Tibial nerve (tissue), 4 donors: ENCODE data around the gene RUNX2. TPM values are rescaled to one million over a fixed set of nuclear protein-coding genes. Genes with fewer than 3 reads are reported as not detected.

Experiments used
- DNase-seq, 2 donors: peaks; one replicate each; pipeline ENCODE4 v3.0.0-alpha.2; 2019; ENCODE audit warnings: low spot score in 2 of 2
- H3K27ac ChIP-seq, 4 donors: fragments of 200-600 bp; sonication (generic) in 3 of 4; one replicate each; pipeline ENCODE4 v1.5.1; 2017 to 2019; ENCODE audit warnings: mild to moderate bottlenecking in 1 of 4
- H3K27me3 ChIP-seq, 2 donors: fragments of 200-600 bp; sonication (generic) in 1 of 2; one replicate each; pipeline versions ENCODE4 v1.5.1 to v1.6.0; 2017 to 2019
- H3K36me3 ChIP-seq, 3 donors: fragments of 200-600 bp; sonication (generic); one replicate each; pipeline ENCODE4 v1.5.1; 2018 to 2019
- H3K4me1 ChIP-seq, 4 donors: fragments of 200-600 bp; sonication (generic) in 3 of 4; one replicate each; pipeline ENCODE4 v1.5.1; 2017 to 2019
- H3K4me3 ChIP-seq, 4 donors: fragments of 200-600 bp; sonication (generic) in 3 of 4; one replicate each; pipeline ENCODE4 v1.5.1; 2017 to 2019; ENCODE audit warnings: mild to moderate bottlenecking in 1 of 4, moderate library complexity in 1 of 4
- H3K9me3 ChIP-seq, 4 donors: fragments of 200-600 bp; sonication (generic) in 3 of 4; one replicate each; pipeline ENCODE4 v1.5.1; 2017 to 2019
- EP300 ChIP-seq, 2 donors: sonication (generic); formaldehyde crosslinking; IDR thresholded peaks; one replicate each; pipeline ENCODE4 v1.6.1; 2017; ENCODE audit warnings: antibody characterized with exemption in 2 of 2, mild to moderate bottlenecking in 1 of 2
- POLR2A ChIP-seq, 2 donors: fragments of 450-650 bp; IDR thresholded peaks; one replicate each; pipeline ENCODE4 v1.6.1; 2017; ENCODE audit warnings: antibody characterized with exemption in 2 of 2, mild to moderate bottlenecking in 2 of 2, moderate library complexity in 2 of 2
- WGBS, 2 donors: methylation state at CpG; one replicate each; pipeline ENCODE4 v1.1.5; 2018; 5-methylcytosine and 5-hydroxymethylcytosine counted together
- total RNA-seq, 4 donors: library from RNA; depleted of rRNA; stranded (reverse); fragments of >200 nt; gene quantifications; one replicate each; pipeline ENCODE4 v1.1.0, GENCODE V29; 2016
- TF ChIP-seq, protein P1 (sequence below), 5 experiments: fragments of 200-600 bp in 3 of 5; fragments of 450-650 bp in 2 of 5; sonication (generic) in 3 of 5; IDR thresholded peaks; one replicate each; pipeline ENCODE4 v1.5.1; 2016 to 2019; ENCODE audit warnings: antibody characterized with exemption in 5 of 5, mild to moderate bottlenecking in 3 of 5, moderate library complexity in 2 of 5

The RUNX2 gene
- total RNA-seq, 4 donors from 2014 or later, result 6.3 to 12.3 (median 7.8) TPM

DNA sequence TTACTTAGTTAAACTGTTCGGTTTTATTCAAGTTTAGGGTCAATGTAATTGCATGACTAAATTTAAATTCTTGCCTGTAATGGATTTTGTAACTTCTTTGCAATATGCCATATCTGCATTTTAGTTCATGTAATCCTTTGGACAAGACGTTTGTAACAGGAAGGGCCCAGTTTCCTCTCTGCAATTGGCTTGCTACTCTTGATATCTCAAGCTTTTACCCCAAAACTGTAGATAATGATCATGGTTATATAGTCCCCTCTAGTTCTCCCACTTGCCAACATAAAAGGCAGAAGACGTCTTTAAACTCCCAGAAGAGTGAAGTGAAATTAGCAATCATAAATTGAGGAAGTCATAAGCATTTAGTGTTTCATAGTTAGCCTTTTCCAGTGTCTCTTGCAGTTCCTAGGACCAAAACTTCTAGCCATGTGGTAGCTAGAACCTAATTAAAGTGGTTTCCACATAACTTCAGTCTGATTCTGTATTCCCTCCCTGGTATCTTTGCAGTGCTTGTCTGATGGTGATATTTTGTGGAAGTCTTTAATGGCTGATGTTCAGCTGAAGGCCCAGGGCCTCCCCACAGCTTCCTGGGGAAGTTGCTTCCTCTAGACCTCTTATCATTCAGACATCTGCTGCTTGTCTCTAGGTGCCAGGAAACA is 167.4 kb downstream of the RUNX2 start:
- DNase-seq, result no peak
- WGBS, 2 donors, result 75 to 81% methylated on average over 3 of the region's 3 CpGs
- TF ChIP-seq, protein P1, sequence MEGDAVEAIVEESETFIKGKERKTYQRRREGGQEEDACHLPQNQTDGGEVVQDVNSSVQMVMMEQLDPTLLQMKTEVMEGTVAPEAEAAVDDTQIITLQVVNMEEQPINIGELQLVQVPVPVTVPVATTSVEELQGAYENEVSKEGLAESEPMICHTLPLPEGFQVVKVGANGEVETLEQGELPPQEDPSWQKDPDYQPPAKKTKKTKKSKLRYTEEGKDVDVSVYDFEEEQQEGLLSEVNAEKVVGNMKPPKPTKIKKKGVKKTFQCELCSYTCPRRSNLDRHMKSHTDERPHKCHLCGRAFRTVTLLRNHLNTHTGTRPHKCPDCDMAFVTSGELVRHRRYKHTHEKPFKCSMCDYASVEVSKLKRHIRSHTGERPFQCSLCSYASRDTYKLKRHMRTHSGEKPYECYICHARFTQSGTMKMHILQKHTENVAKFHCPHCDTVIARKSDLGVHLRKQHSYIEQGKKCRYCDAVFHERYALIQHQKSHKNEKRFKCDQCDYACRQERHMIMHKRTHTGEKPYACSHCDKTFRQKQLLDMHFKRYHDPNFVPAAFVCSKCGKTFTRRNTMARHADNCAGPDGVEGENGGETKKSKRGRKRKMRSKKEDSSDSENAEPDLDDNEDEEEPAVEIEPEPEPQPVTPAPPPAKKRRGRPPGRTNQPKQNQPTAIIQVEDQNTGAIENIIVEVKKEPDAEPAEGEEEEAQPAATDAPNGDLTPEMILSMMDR (IDR thresholded peaks at IDR 0.05), result no peak
- TF ChIP-seq POLR2A (IDR thresholded peaks at IDR 0.05) (no peak), EP300 (IDR thresholded peaks at IDR 0.05) (no peak)
- Histone ChIP-seq H3K4me1 (no peaks in the 10 kb centered on the region), H3K4me3 (no peak overlapping the region), H3K27me3 (no peaks in the 10 kb centered on the region), H3K9me3 (no peaks in the 10 kb centered on the region), H3K27ac (no peak overlapping the region), H3K36me3 (peaks cover 0 to 5% (median 0%) of the 10 kb centered on the region in 3 donors)

- WGBS, 2 donors, result 79 to 90% methylated on average over 6 of the region's 6 CpGs
- DNase-seq, result no peak
- Histone ChIP-seq H3K4me3 (no peak overlapping the region), H3K36me3 (peaks cover 0 to 5% (median 0%) of the 10 kb centered on the region in 3 donors), H3K27me3 (no peaks in the 10 kb centered on the region), H3K4me1 (no peaks in the 10 kb centered on the region), H3K27ac (no peak overlapping the region), H3K9me3 (no peaks in the 10 kb centered on the region)
- no peak for TF ChIP-seq EP300 (IDR thresholded peaks at IDR 0.05)
- no peak for TF ChIP-seq POLR2A (IDR thresholded peaks at IDR 0.05)
- TF ChIP-seq, protein P1 (IDR thresholded peaks at IDR 0.05), result no peak
Measured at GRCh38 chr6:45496085-45496433, 167.9 kb downstream of the RUNX2 start.

DNA sequence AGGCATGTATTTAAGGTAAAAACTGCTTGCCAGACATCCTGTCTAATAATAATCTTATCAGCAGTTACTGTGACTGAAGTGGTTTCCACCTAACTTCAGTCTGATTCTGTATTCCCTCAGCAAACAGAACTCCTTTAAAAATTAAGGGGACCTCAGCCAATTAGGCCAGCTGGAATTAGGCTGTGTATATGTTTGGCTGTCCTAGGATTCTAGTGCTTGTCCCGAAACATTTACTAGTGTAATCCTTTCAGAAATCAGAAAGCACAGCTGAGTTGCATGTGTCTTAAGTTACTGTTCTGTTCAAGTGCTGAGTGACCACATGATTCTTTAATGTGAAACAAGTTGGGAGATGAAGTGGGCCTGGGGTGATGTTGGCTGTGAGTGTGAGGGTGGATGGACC is 170.5 kb downstream of the RUNX2 start:
- no peak overlapping the region for H3K27ac ChIP-seq
- no peak overlapping the region for H3K4me3 ChIP-seq
- no peaks in the 10 kb centered on the region for H3K9me3 ChIP-seq
- WGBS, 2 donors, result 80 to 88% methylated on average over 1 of the region's 1 CpG
- TF ChIP-seq EP300 (IDR thresholded peaks at IDR 0.05), result no peak
- TF ChIP-seq POLR2A (IDR thresholded peaks at IDR 0.05), result no peak
- TF ChIP-seq, protein P1 (IDR thresholded peaks at IDR 0.05), result no peak
- H3K36me3 ChIP-seq, result no peaks in the 10 kb centered on the region
- H3K4me1 ChIP-seq, result no peaks in the 10 kb centered on the region
- no peak for DNase-seq
- H3K27me3 ChIP-seq, result no peaks in the 10 kb centered on the region

DNA sequence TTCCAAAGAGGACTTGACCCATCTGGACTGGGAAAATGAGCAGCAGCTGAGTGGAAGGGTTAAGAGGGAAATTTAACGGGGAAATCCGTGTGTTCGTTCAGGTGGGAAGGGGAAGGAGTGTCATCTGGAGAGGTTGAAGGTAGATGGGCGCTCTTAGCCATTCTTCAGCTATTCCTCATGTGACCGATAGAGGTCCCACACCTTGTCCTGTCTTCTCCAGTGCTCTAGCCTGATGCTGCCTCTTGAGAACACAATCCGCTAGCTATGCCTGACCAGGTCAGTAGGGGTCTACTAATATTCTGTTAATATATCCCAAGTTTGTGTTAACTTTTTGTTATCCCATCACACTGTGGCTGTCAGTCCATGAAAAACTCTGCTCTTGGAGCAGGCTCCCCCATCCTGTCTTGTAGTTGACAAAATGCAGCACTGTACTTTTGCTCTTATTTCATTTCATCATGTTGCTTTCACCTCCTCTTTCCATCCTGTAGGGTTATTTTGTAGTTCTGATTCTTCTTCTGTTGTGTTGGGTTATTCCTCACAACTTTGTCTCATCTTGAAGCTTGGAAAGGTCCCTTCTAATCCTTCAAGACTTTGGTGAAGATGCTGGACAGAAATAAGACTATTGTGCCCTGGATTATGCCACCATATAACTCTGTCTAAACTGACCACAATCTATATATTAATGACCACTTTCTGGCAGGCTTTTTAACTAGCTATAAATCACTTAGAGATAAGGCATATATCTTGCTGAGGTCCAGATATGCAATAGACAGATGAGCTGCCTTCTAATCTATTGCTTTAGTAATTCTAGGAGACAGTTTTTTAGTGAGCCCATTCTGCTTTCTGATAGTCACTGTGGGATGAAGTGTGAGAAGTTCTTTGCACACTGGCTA is 173.0 kb downstream of the RUNX2 start:
- Histone ChIP-seq H3K4me1 (peaks cover 0 to 9% (median 0%) of the 10 kb centered on the region in 4 donors), H3K27me3 (no peaks in the 10 kb centered on the region), H3K27ac (no peak overlapping the region), H3K4me3 (no peak overlapping the region), H3K9me3 (no peaks in the 10 kb centered on the region), H3K36me3 (no peaks in the 10 kb centered on the region)
- TF ChIP-seq, protein P1 (IDR thresholded peaks at IDR 0.05), result no peak
- TF ChIP-seq EP300 (IDR thresholded peaks at IDR 0.05), result no peak
- TF ChIP-seq POLR2A (IDR thresholded peaks at IDR 0.05), result no peak
- DNase-seq, result no peak
- 86 to 88% methylated on average over 6 of the region's 6 CpGs for WGBS, 2 donors

DNA sequence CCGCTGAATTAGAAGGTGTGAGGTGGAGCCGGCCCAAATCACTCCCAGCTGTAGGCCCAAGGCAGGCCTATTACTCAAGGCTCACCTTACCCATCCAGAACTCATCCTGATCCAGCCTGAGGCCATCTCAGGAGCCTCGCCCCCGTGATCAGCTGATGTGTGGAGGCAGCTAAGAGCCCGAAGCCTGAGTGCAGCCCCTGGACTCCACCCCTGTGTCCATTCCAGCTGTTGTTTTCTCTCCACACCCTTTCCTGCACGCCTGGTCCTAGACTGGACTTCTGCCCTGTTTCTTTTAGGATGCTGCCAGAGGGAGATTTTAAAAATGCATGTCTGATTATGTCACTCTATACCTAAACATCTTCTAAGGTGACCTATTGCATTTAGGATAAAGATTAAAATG is 174.3 kb downstream of the RUNX2 start:
- H3K4me1 ChIP-seq, result peaks cover 0 to 9% (median 0%) of the 10 kb centered on the region in 4 donors
- no peak for DNase-seq
- TF ChIP-seq EP300 (IDR thresholded peaks at IDR 0.05), result no peak
- TF ChIP-seq, protein P1 (IDR thresholded peaks at IDR 0.05), result no peak
- TF ChIP-seq POLR2A (IDR thresholded peaks at IDR 0.05), result no peak
- H3K27ac ChIP-seq, result no peak overlapping the region
- H3K4me3 ChIP-seq, result no peak overlapping the region
- H3K9me3 ChIP-seq, result no peaks in the 10 kb centered on the region
- WGBS, 2 donors, result 74 to 78% methylated on average over 6 of the region's 6 CpGs
- H3K36me3 ChIP-seq, result no peaks in the 10 kb centered on the region
- H3K27me3 ChIP-seq, result no peaks in the 10 kb centered on the region
